OCI-LY3 (cell line): Measurements from ENCODE around the gene RAB36.

Experiments used
- H2AFZ ChIP-seq: fragments of 200-600, 300-600 bp; shearing (Covaris generic); 2 replicates; pipeline ENCODE4 v1.6.0; 2014; ENCODE audit warnings: antibody characterized with exemption, low read depth, low read length
- H3K27ac ChIP-seq: fragments of 200-600, 300-600 bp; sonication (generic); 2 replicates; pipeline ENCODE4 v1.5.1; 2014; ENCODE audit warnings: mild to moderate bottlenecking, low read length, moderate library complexity, mixed read lengths
- H3K27me3 ChIP-seq: fragments of 200-600, 300-600 bp; sonication (generic); 2 replicates; pipeline ENCODE4 v1.6.1; 2014; ENCODE audit warnings: low read depth, low read length, mixed read lengths
- H3K36me3 ChIP-seq: fragments of 200-600, 300-600 bp; sonication (generic); replicated peaks from 2 replicates; pipeline ENCODE3; 2014; ENCODE audit warnings: low read depth, low read length, mixed read lengths
- H3K4me1 ChIP-seq: fragments of 300-600, 200-600 bp; sonication (generic); 2 replicates; pipeline ENCODE4 v1.6.1; 2014; ENCODE audit warnings: low read length, mixed read lengths
- H3K4me2 ChIP-seq: fragments of 200-600, 300-600 bp; sonication (generic); 2 replicates; pipeline ENCODE4 v1.6.1; 2014; ENCODE audit warnings: low read length, mixed read lengths
- H3K4me3 ChIP-seq: fragments of 300-600, 200-600 bp; sonication (generic); 2 replicates; pipeline ENCODE4 v1.5.1; 2014; ENCODE audit warnings: antibody characterized with exemption, mild to moderate bottlenecking, low read length, moderate library complexity
- H3K79me2 ChIP-seq: fragments of 300-600, 200-600 bp; shearing (Covaris generic); 2 replicates; pipeline ENCODE4 v1.6.1; 2014; ENCODE audit warnings: mild to moderate bottlenecking, low read length, mixed read lengths
- H3K9ac ChIP-seq: fragments of 300-600, 200-600 bp; shearing (Covaris generic); 2 replicates; pipeline ENCODE4 v1.6.0; 2014; ENCODE audit warnings: mild to moderate bottlenecking, low read length, moderate library complexity
- H3K9me3 ChIP-seq: fragments of 200-600, 300-600 bp; shearing (Covaris generic); 2 replicates; pipeline ENCODE4 v1.6.1; 2014; ENCODE audit warnings: low read length, mixed read lengths; ENCODE audit not compliant: insufficient read depth
- H4K20me1 ChIP-seq: fragments of 200-600, 300-600 bp; sonication (generic); 2 replicates; pipeline ENCODE4 v1.6.1; 2016; ENCODE audit warnings: low read length, mixed read lengths; ENCODE audit not compliant: insufficient read depth
- CTCF ChIP-seq: fragments of 200-600, 300-600 bp; sonication (generic); IDR thresholded peaks from 2 replicates; pipeline ENCODE4 v1.5.1; 2014; ENCODE audit warnings: antibody characterized with exemption, low read length, low read depth
- EZH2phosphoT487 ChIP-seq: fragments of 200-600 bp; shearing (Covaris generic); IDR thresholded peaks from 2 replicates; pipeline ENCODE4 v1.6.1; 2018; ENCODE audit warnings: antibody characterized with exemption, mixed run types, low read depth

The RAB36 gene

GRCh38 chr22:23101524-23101923, 43.8 kb upstream of the RAB36 start:
- Histone ChIP-seq H3K79me2 (peaks cover 43% of the 10 kb centered on the region), H2AFZ (no peak overlapping the region), H3K4me2 (no peak overlapping the region), H4K20me1 (peaks cover 96% of the 10 kb centered on the region), H3K9me3 (no peaks in the 10 kb centered on the region), H3K36me3 (peaks cover 57% of the 10 kb centered on the region), H3K4me1 (no peaks in the 10 kb centered on the region), H3K27ac (no peak overlapping the region), H3K9ac (no peak overlapping the region), H3K27me3 (no peaks in the 10 kb centered on the region), H3K4me3 (no peak overlapping the region)
- TF ChIP-seq EZH2phosphoT487, result no peak
- TF ChIP-seq CTCF, result no peak

GRCh38 chr22:23102002-23102655, 43.1 kb upstream of the RAB36 start:
- Histone ChIP-seq H2AFZ (no peak overlapping the region), H3K9me3 (no peaks in the 10 kb centered on the region), H3K9ac (no peak overlapping the region), H4K20me1 (peaks cover 96% of the 10 kb centered on the region), H3K27ac (no peak overlapping the region), H3K4me1 (no peaks in the 10 kb centered on the region), H3K36me3 (peaks cover 63% of the 10 kb centered on the region), H3K4me2 (no peak overlapping the region), H3K79me2 (peaks cover 38% of the 10 kb centered on the region), H3K27me3 (no peaks in the 10 kb centered on the region), H3K4me3 (no peak overlapping the region)
- TF ChIP-seq EZH2phosphoT487 (no peak), CTCF (no peak)

- H3K27me3 ChIP-seq, result no peaks in the 10 kb centered on the region
- no peak overlapping the region for H3K4me2 ChIP-seq
- H3K79me2 ChIP-seq, result peaks cover 32% of the 10 kb centered on the region
- H3K4me1 ChIP-seq, result no peaks in the 10 kb centered on the region
- no peak for TF ChIP-seq EZH2phosphoT487
- H4K20me1 ChIP-seq, result peaks cover 96% of the 10 kb centered on the region
- no peak overlapping the region for H3K27ac ChIP-seq
- no peak overlapping the region for H2AFZ ChIP-seq
- peaks cover 63% of the 10 kb centered on the region for H3K36me3 ChIP-seq
- no peak overlapping the region for H3K9ac ChIP-seq
- H3K9me3 ChIP-seq, result no peaks in the 10 kb centered on the region
- H3K4me3 ChIP-seq, result no peak overlapping the region
Observed at GRCh38 chr22:23102776-23103175, 42.5 kb upstream of the RAB36 start.

GRCh38 chr22:23103199-23103954, 41.9 kb upstream of the RAB36 start:
- Histone ChIP-seq H3K4me3 (no peak overlapping the region), H3K9ac (no peak overlapping the region), H3K9me3 (no peaks in the 10 kb centered on the region), H3K4me1 (no peaks in the 10 kb centered on the region), H3K27ac (no peak overlapping the region), H3K4me2 (no peak overlapping the region), H3K36me3 (peaks cover 63% of the 10 kb centered on the region), H3K27me3 (no peaks in the 10 kb centered on the region), H4K20me1 (peaks cover 96% of the 10 kb centered on the region), H2AFZ (no peak overlapping the region), H3K79me2 (peaks cover 26% of the 10 kb centered on the region; the same call in 1 of the 2 replicates)
- TF ChIP-seq CTCF, result no peak
- TF ChIP-seq EZH2phosphoT487, result no peak
